Nephron progenitor cell (in vitro differentiated cells): ENCODE measurements around the gene KRT12.
"Not testable (repeated sequence)": the region's sequence is repeated elsewhere in the genome, so short reads cannot be mapped to it uniquely, and the experiment has no call there.

Source experiments
- DNase-seq: peaks from one replicate; pipeline ENCODE4 v3.0.0; 2021
- H3K27ac Mint-ChIP-seq: 2 replicates; pipeline ENCODE4 v1.8.0; 2021; ENCODE audit warnings: mild to moderate bottlenecking, moderate library complexity, mixed read lengths
- H3K27me3 Mint-ChIP-seq: 2 replicates; pipeline ENCODE4 v1.8.0; 2021; ENCODE audit warnings: mild to moderate bottlenecking, low read depth, mixed read lengths; ENCODE audit not compliant: poor library complexity
- H3K36me3 Mint-ChIP-seq: 2 replicates; pipeline ENCODE4 v1.8.0; 2021; ENCODE audit warnings: low read depth, mixed read lengths
- H3K4me1 Mint-ChIP-seq: 2 replicates; pipeline ENCODE4 v1.8.0; 2021; ENCODE audit warnings: mixed read lengths
- H3K4me3 Mint-ChIP-seq: 2 replicates; pipeline ENCODE4 v1.8.0; 2021; ENCODE audit warnings: mild to moderate bottlenecking, moderate library complexity, mixed read lengths
- H3K9me3 Mint-ChIP-seq: 2 replicates; pipeline ENCODE4 v1.8.0; 2021; ENCODE audit warnings: mild to moderate bottlenecking, moderate library complexity, mixed read lengths
- CTCF ChIP-seq: fragments of 200-600 bp; sonication (generic); IDR thresholded peaks from 2 replicates; pipeline ENCODE4 v1.5.0; 2021; ENCODE audit warnings: antibody characterized with exemption

KRT12 gene

GRCh38 chr17:40816569-40816968, 50.5 kb downstream of the KRT12 start:
- peaks cover 44% of the 10 kb centered on the region for H3K27me3 Mint-ChIP-seq
- DNase-seq = no peak
- peak overlapping the region; percentile 92 for H3K4me3 Mint-ChIP-seq
- peaks cover 31% of the 10 kb centered on the region for H3K4me1 Mint-ChIP-seq
- H3K9me3 Mint-ChIP-seq = no peaks in the 10 kb centered on the region
- no peak overlapping the region for H3K27ac Mint-ChIP-seq
- no peak for TF ChIP-seq CTCF
- peaks cover 29% of the 10 kb centered on the region for H3K36me3 Mint-ChIP-seq

GRCh38 chr17:40815381-40815780, 51.6 kb downstream of the KRT12 start:
- Mint-ChIP-seq H3K27me3 (peaks cover 53% of the 10 kb centered on the region), H3K27ac (no peak overlapping the region), H3K9me3 (no peaks in the 10 kb centered on the region), H3K4me1 (peaks cover 29% of the 10 kb centered on the region), H3K36me3 (peaks cover 28% of the 10 kb centered on the region), H3K4me3 (no peak overlapping the region)
- no peak for TF ChIP-seq CTCF
- no peak for DNase-seq

- peaks cover 22% of the 10 kb centered on the region for H3K4me1 Mint-ChIP-seq
- H3K27ac Mint-ChIP-seq, DNase-seq, H3K4me3 Mint-ChIP-seq, H3K9me3 Mint-ChIP-seq: not testable (repeated sequence)
- H3K36me3 Mint-ChIP-seq = peaks cover 23% of the 10 kb centered on the region
- H3K27me3 Mint-ChIP-seq = peaks cover 57% of the 10 kb centered on the region
Observed at GRCh38 chr17:40814657-40815056, 52.4 kb downstream of the KRT12 start.

GRCh38 chr17:40813804-40814203, 53.2 kb downstream of the KRT12 start:
- peaks cover 23% of the 10 kb centered on the region for H3K36me3 Mint-ChIP-seq

GRCh38 chr17:40812639-40813038, 54.4 kb downstream of the KRT12 start:
- no peak overlapping the region for H3K27ac Mint-ChIP-seq
- H3K36me3 Mint-ChIP-seq = peaks cover 14% of the 10 kb centered on the region
- peaks cover 78% of the 10 kb centered on the region for H3K27me3 Mint-ChIP-seq
- no peak for TF ChIP-seq CTCF
- no peaks in the 10 kb centered on the region for H3K9me3 Mint-ChIP-seq
- peaks cover 8% of the 10 kb centered on the region for H3K4me1 Mint-ChIP-seq
- no peak overlapping the region for H3K4me3 Mint-ChIP-seq
- DNase-seq = no peak

More at GRCh38 chr17:40813804-40814203, 53.2 kb downstream of the KRT12 start:
- Mint-ChIP-seq H3K9me3 (no peaks in the 10 kb centered on the region), H3K4me1 (peaks cover 17% of the 10 kb centered on the region), H3K27me3 (peaks cover 66% of the 10 kb centered on the region), H3K4me3 (no peak overlapping the region), H3K27ac (no peak overlapping the region)
- no peak for DNase-seq
- no peak for TF ChIP-seq CTCF
